HTERT RPE-1 (cell line): Measurements from ENCODE around the gene CCNE1.

Experiments
- in situ Hi-C: fragments of 300-500 bp; cut with MboI; formaldehyde crosslinking; loops from 4 replicates; pipeline ENCODE4 v1.14.3; 2020; ENCODE audit warnings: low sequenced_read_pairs

The CCNE1 gene

GRCh38 chr19:29873024-29873800 is 61.4 kb downstream of the CCNE1 start:
- in situ Hi-C loops: no loop called here
